HG03432 (cell line): Measurements from ENCODE around the gene UBA52.
A peak's percentile ranks its signal among the peaks of the same experiment; 100 is the strongest.

Experiments
- ATAC-seq: cut with Tn5 transposase; IDR thresholded peaks from one replicate; pipeline ENCODE4 v1.9.1; 2021; ENCODE audit warnings: mild to moderate bottlenecking, moderate library complexity; ENCODE audit not compliant: unreplicated experiment

Gene UBA52

GRCh38 chr19:18551631-18552030 is 20.0 kb upstream of the UBA52 start:
- no peak for ATAC-seq

- ATAC-seq = peak; percentile 91
These were observed 14.1 kb upstream of the UBA52 start, which contains the start of gene KXD1 for GRCh38 chr19:18557411-18558201. TSS of gene KXD1 (plus strand) at chr19:18557870. CDS start at chr19:18562057, 4,187 bp downstream.

- ATAC-seq = peak; percentile 4
These were observed 13.5 kb upstream of the UBA52 start for GRCh38 chr19:18558202-18558555.

DNA sequence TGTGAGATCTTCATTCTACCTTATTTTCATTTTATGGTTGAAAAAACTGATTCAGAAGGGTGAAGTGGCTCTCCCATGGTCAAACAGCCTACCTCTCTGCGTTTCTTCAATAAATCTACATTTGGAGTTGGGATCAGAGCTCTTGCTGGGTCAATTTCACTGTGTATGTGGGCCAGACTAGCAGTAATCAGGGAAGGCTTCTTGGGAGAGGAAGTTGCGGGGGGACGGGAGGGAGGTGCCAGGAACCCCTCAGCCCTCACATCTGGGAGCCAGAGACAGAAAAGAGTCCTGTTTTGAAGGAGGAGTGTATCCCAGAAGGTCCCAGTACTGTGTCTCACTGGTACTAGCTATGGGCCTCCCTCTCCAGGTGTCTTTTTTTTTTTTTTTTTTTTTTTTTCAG is 13.1 kb upstream of the UBA52 start:
- ATAC-seq = no peak

DNA sequence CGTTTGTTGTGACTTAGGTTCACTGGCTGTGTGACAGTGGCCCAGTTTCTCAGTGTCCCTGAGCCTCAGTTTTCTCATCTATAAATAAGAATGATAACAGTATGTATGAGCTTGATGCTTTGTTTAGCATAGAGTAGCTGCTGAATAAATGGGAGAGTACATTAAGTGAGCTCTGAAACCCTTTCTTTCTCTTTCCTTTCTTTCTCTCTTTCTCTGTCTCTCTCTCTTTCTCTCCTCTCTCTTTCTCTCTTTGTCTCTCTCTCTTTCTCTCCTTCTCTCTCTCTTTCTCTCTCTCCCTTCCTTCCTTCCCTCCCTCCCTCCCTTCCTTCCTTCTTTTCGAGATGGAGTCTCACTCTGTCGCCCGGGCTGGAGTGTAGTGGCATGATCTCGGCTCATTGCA is 12.0 kb upstream of the UBA52 start:
- ATAC-seq = no peak

DNA sequence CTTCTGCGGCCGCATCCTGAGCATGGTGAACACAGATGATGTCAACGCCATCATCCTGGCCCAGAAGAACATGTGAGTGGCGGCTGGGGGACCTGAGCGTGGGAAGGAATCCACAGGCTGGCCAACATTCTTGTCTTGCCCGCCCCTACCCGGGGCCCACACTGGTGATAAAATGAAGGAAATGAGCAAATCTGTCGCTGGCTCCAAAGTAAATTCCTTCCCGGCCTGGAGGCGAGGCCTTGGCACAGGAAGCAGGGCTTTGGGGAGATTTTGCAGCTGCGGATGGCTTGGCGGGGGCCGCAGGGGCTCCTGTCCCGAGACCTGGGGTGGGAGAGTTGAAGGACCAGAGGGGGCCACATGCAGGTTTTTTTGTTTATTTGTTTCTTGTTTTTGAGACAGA is 9.6 kb upstream of the UBA52 start:
- ATAC-seq = no peak

GRCh38 chr19:18566953-18567352 is 4.7 kb upstream of the UBA52 start:
- ATAC-seq = no peak

DNA sequence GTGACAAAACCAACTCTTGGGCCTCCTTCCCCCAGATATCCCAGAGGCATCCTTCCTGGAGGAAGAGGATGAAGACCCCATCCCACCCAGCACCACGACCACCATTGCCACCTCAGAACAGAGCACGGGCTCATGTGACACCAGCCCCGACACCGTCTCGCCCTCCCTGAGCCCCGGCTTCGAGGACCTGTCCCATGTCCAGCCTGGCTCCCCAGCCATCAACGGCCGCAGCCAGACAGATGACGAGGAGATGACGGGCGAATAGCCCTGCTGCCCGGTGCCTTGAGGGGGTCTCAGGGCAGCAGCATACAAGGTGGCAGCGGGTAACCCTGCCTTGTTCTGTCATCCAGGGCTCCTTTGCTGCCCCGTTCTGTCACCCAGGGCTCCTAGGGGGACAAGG is 3.3 kb upstream of the UBA52 start:
- no peak for ATAC-seq

DNA sequence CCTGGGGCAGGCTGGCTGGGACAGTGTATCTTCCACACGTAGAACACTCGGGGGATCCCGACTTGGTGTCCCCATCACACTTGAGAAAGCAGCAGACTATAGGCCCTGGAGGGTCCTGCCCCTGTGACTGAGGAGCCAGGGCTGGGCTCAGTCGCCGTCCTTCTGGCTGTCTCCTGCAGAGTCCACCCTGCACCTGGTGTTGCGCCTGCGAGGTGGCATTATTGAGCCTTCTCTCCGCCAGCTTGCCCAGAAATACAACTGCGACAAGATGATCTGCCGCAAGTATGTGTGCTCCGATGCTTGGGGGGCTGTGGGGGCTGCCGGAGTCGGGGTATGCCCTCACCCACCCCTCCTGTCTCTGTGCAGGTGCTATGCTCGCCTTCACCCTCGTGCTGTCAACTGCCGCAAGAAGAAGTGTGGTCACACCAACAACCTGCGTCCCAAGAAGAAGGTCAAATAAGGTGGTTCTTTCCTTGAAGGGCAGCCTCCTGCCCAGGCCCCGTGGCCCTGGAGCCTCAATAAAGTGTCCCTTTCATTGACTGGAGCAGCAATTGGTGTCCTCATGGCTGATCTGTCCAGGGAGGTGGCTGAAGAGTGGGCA is 3.1 kb downstream of the UBA52 start:
- ATAC-seq = no peak

DNA sequence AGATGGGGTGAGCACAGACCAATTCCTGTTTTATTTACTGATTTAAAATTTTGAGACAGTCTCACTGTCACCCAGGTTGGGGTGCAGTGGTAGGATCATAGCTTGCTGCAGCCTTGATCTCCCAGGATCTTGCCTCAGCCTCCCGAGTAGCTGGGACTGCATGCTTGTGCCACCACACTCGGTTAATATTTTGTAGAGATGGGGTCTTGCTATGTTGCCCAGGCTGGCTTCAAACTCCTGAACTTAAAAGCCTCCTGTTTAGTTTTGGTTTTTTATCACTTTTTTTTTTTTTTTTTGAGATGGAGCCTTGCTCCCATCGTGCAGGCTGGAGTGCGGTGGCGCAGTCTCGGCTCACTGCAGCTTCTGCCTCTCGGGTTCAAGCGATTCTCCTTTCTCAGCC is 4.7 kb downstream of the UBA52 start:
- ATAC-seq = no peak

DNA sequence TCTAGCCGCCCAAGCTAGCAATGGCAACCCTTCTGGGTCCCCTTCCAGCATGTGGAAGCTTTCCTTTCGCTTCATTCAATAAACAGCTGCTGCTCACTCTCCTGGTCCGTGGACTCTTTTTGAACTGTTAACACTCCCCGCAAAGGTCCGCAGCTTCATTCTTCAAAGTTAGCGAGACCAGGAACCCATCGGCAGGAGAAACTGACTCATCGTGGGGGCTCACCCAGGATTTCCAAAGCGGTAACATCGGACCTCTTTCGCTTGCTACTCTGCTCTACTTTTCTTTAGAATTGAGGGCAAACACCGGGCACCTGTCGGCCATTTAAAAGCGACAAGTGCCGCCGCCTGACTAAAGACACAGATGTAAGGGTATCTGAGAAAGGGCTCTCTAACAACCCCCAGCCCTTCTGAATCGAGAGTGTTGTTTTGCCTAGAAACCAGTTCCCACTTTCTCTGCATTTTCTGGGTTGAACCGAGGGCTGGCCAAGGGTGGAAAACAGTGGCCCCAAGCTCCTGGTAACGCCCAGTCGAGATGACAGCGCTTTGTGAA is 5.8 kb downstream of the UBA52 start:
- ATAC-seq = no peak

DNA sequence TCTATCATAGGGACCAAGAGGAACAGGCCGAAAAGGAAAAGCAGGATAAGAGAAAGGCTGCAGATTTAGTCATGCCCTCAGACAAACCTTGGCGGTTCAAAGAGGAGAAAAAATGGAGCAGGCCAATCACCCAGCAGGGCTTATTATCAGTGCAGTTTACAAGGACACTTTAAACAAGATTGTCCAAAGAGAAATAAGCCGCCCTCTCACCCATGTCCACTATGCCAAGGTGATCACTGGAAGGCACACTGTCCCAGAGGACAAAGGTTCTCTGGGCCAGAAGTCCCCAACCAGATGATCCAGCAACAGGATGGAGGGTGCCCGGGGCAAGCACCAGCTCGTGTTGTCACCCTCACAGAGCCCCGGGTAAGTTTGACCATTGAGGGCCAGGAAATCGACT is 8.7 kb downstream of the UBA52 start:
- no peak for ATAC-seq

GRCh38 chr19:18586306-18586705 is 14.6 kb downstream of the UBA52 start:
- ATAC-seq = no peak

GRCh38 chr19:18587561-18587960 is 15.9 kb downstream of the UBA52 start:
- no peak for ATAC-seq

GRCh38 chr19:18587962-18588610 is 16.4 kb downstream of the UBA52 start:
- no peak for ATAC-seq

GRCh38 chr19:18588611-18589379 is 17.1 kb downstream of the UBA52 start, which contains the start of gene REX1BD:
TSS of gene REX1BD (plus strand) at chr19:18588798. CDS start at chr19:18588802, 4 bp downstream.
- ATAC-seq = peak; percentile 84

DNA sequence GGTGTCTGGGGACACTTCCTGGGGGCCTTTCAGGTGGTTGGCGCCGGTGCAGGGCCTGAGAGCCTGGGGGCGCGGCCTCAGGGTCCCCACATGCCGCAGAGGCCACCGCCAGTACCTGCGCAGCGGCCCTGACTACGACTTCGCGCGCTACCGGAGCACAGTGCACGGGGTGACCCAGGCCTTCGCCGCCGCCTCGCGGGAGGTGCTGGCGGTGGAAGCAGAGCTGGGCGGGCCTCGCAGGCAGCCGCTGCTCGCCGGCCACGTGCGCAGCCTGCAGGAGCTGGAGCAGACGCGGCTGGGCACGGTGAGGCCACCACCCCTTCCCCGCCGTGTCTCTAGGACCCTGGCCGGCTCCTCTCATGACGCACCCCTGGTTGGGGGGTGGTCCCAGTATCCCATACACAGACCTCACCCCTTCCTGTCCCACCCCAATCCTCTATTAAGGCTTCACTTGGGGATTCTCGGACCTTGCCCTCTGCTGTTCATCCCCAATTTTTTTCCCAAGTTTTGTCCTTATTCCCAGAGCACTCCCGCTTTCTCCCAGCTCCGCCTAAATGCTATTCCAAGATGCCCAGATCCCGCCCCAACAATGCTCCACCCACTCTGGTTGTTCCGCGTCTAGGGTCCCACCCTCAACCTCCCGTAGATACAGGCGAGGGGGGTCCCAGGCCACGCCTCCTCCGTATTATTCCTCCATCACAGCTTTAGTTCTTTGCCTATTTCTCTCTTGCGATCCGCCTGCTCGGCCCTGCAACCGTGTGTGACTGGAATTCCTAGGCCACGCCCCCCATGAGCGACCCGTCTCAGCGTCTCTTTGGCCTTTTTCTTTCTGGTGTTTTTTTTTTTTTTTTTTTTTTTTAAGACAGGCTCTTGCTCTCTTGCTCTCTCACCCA is 18.0 kb downstream of the UBA52 start:
- ATAC-seq = peak; percentile 35

DNA sequence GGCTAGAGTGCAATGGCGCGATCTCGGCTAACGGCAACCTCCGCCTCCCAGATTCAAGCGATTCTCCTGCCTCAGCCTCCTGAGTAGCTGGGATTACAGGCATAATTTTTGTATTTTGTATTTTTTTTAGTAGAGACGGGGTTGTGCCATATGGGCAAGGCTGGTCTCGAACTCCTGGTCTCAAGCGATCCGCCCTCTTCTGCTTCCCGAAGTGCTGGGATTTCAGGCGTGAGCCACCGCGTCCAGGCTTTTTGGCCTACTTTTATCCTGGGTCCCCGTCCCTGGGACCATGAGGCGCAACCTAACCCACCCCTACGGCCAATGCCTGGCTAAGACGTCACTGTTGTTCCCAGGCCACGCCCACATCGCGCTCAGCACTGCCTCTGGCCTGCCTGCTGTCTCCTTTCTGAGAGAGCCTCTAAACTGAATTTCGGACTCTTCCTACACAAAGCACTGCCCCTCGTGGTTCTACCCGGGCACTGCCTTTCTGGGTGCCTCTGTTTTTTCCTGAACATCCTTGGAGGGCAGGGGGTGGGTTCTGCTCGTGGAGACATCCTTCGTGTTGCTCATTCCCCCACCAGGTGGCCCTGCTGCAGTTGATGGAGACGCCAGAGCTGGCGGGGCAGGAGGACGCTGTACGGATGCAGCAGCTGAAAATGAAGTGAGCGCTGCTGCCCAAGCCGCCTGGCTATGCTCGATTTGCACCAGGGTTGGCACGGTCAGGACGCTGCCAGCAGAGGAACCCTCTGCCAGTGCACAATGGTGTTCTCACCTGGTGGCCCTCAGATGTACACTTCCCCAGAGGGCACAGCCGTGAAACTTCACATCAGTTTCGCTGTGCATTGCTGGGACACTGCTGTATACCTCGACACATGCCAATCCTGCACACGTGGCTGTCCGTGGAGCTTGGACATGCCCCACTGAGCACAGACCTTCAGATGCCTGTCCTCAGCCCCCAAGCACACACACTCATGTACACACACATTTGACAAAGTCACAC is 18.9 kb downstream of the UBA52 start:
- no peak for ATAC-seq
